ENCODE results near the gene AQP12B.
"Not testable (repeated sequence)": the region's sequence is repeated elsewhere in the genome, so short reads cannot be mapped to it uniquely, and the experiment has no call there.

GRCh38 chr2:240695593-240695992 lies 12.9 kb upstream of the AQP12B start:
- not testable (repeated sequence) for TF ChIP-seq ISL1 (CRISPR knock-in tag; IDR thresholded peaks at IDR 0.05); ZFP3 (CRISPR knock-in tag; IDR thresholded peaks at IDR 0.05); RARB (CRISPR knock-in tag; IDR thresholded peaks at IDR 0.05); CREB5 (CRISPR knock-in tag; IDR thresholded peaks at IDR 0.05; ENCODE audit: low read depth); PATZ1 (CRISPR knock-in tag; IDR thresholded peaks at IDR 0.05; ENCODE audit: borderline replicate concordance); OSR1 (CRISPR knock-in tag; IDR thresholded peaks at IDR 0.05); ARNTL (CRISPR knock-in tag; IDR thresholded peaks at IDR 0.05; ENCODE audit: borderline replicate concordance, low read depth); BACH2 (CRISPR knock-in tag; IDR thresholded peaks at IDR 0.05; ENCODE audit: borderline replicate concordance)

Measured in SK-N-SH treated with all-trans-retinoic acid at 6 μM for 48 hours (cell line).